Lower lobe of right lung (tissue), 2 donors: Measurements from ENCODE around the gene HADHB. TPM values are rescaled to one million over a fixed set of nuclear protein-coding genes. Genes with fewer than 3 reads are reported as not detected.
"Not testable (repeated sequence)": the region's sequence is repeated elsewhere in the genome, so short reads cannot be mapped to it uniquely, and the experiment has no call there.

ENCODE experiments used
- ATAC-seq, 2 donors: fragments of 200-7000 bp; cut with Tn5 transposase; one replicate each; pipeline ENCODE4 v1.9.1; 2020 to 2022; ENCODE audit warnings: mild to moderate bottlenecking in 2 of 2, moderate library complexity in 2 of 2
- DNase-seq: peaks from one replicate; pipeline ENCODE4 v3.0.0-alpha.2; 2020
- H3K27ac ChIP-seq: fragments of 200-600 bp; one replicate; pipeline ENCODE4 v1.8.0; 2022
- H3K27me3 ChIP-seq: fragments of 200-600 bp; one replicate; pipeline ENCODE4 v1.8.0; 2022; ENCODE audit warnings: low read depth
- H3K36me3 ChIP-seq: fragments of 200-600 bp; one replicate; pipeline ENCODE4 v1.8.0; 2022; ENCODE audit warnings: mild to moderate bottlenecking
- H3K4me1 ChIP-seq: fragments of 200-600 bp; one replicate; pipeline ENCODE4 v1.8.0; 2022
- H3K4me3 ChIP-seq: fragments of 200-600 bp; one replicate; pipeline ENCODE4 v1.8.0; 2022; ENCODE audit warnings: mild to moderate bottlenecking
- H3K9me3 ChIP-seq: fragments of 200-600 bp; one replicate; pipeline ENCODE4 v1.8.0; 2022
- intact Hi-C: fragments of 100-400 bp; cut with DNase I; formaldehyde crosslinking; loops from one replicate; pipeline ENCODE4 v1.11.0; 2022
- total RNA-seq: library from RNA; stranded (reverse); fragmentation: NEBNext Ultra II Directional; extraction: Animal tissue kit (Norgen Biotek cat#: 25700); gene quantifications from one replicate; pipeline ENCODE4 v1.2.1, GENCODE V29; 2021
- TF ChIP-seq, protein P1 (sequence below): fragments of 200-600 bp; IDR thresholded peaks from one replicate; pipeline ENCODE4 v1.8.0; 2022; ENCODE audit warnings: antibody characterized with exemption, mild to moderate bottlenecking
- donor health status: DM: no; HTN: yes; CAD: no; lungs with severe emphysema.

Gene HADHB
- total RNA-seq, 1 donor from 2014 or later: 119 TPM

DNA sequence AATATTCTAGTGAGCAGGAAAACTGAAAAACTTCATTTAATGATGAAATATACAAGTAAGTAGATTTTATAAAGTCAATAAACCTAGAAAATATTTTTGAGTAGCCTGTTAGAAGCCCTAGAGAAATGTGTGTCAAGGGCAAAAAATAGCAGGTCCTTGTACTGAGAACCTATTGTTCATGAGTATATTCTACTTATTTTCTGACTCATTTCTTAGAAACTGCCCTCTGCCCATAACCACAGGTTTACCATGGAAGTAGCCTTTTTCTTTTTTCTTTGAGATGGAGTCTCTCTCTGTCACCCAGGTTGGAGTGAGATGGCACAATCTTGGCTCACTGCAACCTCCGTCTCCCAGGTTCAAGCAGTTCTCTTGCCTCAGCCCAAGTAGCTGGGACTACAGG lies 81.8 kb downstream of the HADHB start:
- H3K27ac ChIP-seq: no peak overlapping the region
- peaks cover 7% of the 10 kb centered on the region for H3K4me1 ChIP-seq
- intact Hi-C loops: no loop called here
- H3K9me3 ChIP-seq: no peaks in the 10 kb centered on the region
- H3K27me3 ChIP-seq: no peaks in the 10 kb centered on the region
- DNase-seq (no peak), ATAC-seq (no peak)
- H3K36me3 ChIP-seq: no peaks in the 10 kb centered on the region
- no peak overlapping the region for H3K4me3 ChIP-seq
- TF ChIP-seq, protein P1, sequence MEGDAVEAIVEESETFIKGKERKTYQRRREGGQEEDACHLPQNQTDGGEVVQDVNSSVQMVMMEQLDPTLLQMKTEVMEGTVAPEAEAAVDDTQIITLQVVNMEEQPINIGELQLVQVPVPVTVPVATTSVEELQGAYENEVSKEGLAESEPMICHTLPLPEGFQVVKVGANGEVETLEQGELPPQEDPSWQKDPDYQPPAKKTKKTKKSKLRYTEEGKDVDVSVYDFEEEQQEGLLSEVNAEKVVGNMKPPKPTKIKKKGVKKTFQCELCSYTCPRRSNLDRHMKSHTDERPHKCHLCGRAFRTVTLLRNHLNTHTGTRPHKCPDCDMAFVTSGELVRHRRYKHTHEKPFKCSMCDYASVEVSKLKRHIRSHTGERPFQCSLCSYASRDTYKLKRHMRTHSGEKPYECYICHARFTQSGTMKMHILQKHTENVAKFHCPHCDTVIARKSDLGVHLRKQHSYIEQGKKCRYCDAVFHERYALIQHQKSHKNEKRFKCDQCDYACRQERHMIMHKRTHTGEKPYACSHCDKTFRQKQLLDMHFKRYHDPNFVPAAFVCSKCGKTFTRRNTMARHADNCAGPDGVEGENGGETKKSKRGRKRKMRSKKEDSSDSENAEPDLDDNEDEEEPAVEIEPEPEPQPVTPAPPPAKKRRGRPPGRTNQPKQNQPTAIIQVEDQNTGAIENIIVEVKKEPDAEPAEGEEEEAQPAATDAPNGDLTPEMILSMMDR: no peak

DNA sequence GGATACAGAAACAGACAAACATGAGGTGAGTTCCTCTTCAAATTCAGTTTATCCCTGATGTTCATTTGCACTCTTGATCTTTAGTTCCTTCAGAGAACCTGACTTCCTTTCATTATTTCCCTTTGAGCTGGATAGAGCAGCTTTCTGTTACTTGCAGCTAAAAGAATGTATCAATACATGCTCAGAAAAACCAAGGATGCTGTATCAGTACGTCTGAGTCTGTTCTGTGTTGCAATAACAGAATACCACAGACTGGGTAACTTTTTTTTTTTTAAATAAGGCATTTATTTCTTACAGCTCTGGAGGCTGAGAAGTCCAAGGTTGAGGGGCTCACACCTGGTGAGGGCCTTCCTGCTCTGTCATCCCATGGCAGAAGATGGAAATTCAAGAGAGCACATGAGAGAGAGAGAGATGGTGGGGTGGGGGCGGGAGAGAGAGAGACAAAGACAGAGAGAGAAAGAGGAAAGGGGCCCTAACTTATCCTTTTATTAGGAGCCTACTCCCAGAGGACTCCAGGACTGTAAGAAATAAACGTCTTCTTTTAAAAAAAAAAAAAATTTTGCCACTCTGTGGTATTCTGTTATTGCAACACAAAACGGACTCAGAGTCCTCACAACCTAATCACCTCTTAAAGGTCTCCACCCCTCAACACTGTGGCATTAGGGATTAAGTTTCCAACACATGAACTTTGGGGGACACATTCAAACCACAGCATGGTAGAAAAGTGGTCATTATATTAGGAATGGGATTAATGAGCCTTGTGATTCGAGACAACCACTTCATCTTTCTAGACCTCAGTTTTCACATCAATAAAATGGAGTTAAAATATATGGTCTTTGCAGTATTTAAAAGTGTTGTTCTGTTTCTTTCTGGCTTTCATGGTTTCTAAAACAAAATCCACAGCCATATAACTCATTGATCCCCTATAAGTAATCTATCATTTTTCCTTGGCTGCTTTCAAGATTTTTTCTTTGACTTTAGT lies 82.8 kb downstream of the HADHB start:
- Histone ChIP-seq H3K27ac (no peak overlapping the region), H3K9me3 (no peaks in the 10 kb centered on the region), H3K36me3 (no peaks in the 10 kb centered on the region), H3K4me3 (no peak overlapping the region), H3K27me3 (no peaks in the 10 kb centered on the region), H3K4me1 (peaks cover 7% of the 10 kb centered on the region)
- TF ChIP-seq, protein P1: no peak
- DNase-seq (no peak), ATAC-seq (no peak)
- intact Hi-C loops: no loop called here

DNA sequence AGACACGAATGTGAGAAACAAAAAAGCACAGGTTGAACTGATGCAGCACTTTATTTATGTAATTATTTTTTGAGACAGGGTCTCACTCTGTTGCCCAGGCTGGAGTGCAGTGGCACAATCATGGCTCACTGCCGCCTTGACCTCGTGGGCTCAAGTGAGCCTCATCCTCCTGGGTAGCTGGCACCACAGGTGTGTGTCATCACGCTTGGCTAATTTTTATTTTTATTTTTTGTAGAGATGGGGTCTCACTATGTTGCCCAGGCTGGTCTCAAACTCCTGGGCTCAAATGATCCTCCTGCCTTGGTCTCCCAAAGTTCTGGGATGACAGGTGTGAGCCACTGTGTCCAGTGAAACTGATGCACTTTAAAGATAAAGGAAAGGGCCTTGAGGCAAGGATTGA lies 84.3 kb downstream of the HADHB start:
- not testable (repeated sequence) for ATAC-seq

DNA sequence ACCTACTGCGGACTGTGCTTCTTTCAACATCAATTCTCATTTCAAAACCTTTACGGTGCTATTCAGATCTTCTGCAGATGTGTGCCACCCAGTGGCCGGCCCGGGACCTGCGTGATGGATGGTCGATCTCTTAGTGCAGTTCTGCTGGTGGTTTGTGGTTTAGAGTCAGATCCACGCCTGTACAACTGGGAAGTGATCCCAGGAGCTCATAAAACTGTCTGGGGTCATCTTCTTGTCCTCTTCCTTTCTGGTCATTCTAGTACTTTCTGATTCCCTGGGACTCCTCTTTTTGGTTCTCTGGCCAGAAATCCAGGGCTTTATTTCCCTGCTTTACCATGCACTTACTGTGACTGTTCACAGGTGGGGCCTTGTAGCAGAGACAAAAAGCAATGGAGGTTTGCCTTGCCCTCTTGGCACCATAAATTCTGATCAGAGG lies 85.4 kb downstream of the HADHB start:
- ATAC-seq (peak; percentile 93 to 97), DNase-seq (peak; percentile 93)
- Histone ChIP-seq H3K36me3 (no peaks in the 10 kb centered on the region), H3K4me1 (peaks cover 7% of the 10 kb centered on the region), H3K27me3 (no peaks in the 10 kb centered on the region), H3K9me3 (no peaks in the 10 kb centered on the region), H3K27ac (no peak overlapping the region), H3K4me3 (no peak overlapping the region)
- intact Hi-C loops: no loop called here
- TF ChIP-seq, protein P1: peak; percentile 91

More for the DNA sequence above, 84.3 kb downstream of the HADHB start:
- H3K4me1 ChIP-seq, H3K27ac ChIP-seq, intact Hi-C loops, H3K36me3 ChIP-seq, H3K9me3 ChIP-seq, DNase-seq, H3K4me3 ChIP-seq, H3K27me3 ChIP-seq: not testable (repeated sequence)

DNA sequence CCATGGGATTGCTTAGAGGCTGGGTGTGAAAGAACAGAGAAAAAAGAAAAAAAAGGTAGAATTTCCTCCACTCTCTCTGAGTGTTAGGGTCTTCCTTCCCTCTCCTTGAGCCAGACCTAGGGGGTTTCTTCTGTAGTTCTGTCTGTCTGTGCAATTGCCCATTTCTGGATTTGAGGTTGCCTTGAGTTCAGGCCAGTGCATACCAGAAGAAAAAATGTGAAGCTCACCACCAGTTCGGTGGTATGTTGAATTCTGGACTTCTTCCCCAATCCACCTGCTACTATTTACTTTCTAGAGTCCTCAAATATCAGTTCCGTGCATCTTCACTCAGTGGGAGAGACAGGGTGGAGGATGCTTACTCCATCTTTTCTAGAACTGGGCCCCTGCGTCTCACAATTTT lies 85.9 kb downstream of the HADHB start:
- TF ChIP-seq, protein P1: no peak
- peak in 1 of 2 donors; percentile 11 for ATAC-seq
- intact Hi-C loops: no loop called here
- Histone ChIP-seq H3K36me3 (no peaks in the 10 kb centered on the region), H3K27ac (no peak overlapping the region), H3K4me1 (peaks cover 7% of the 10 kb centered on the region), H3K27me3 (no peaks in the 10 kb centered on the region), H3K4me3 (no peak overlapping the region), H3K9me3 (no peaks in the 10 kb centered on the region)
- no peak for DNase-seq

DNA sequence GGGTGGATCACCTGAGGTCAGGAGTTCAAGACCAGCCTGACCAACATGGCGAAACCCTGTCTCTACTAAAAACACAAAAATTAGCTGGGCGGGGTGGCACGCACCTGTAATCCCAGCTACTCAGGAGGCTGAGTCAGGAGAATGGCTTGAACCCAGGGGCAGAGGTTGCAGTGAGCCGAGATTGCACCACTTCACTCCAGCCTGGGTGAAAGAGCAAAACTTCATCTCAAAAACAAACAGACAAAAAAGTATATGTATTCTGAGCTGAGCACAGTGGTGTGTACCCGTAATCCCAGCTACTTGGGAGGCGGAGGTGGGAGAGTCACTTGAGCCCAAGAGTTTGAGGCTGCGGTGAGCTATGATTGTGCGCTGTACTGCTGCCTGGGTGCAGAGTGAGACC lies 86.6 kb downstream of the HADHB start:
- H3K4me3 ChIP-seq, H3K27ac ChIP-seq, H3K9me3 ChIP-seq, H3K36me3 ChIP-seq, DNase-seq, intact Hi-C loops, H3K27me3 ChIP-seq, ATAC-seq, H3K4me1 ChIP-seq: not testable (repeated sequence)
